Sigmoid colon (tissue), 7 donors: Measurements from ENCODE around the gene ASB5. TPM values are rescaled to one million over a fixed set of nuclear protein-coding genes. Genes with fewer than 3 reads are reported as not detected.
"Not testable (repeated sequence)": the region's sequence is repeated elsewhere in the genome, so short reads cannot be mapped to it uniquely, and the experiment has no call there.

ENCODE experiments used
- DNase-seq: peaks from one replicate; pipeline ENCODE4 v3.0.0-alpha.2; 2019
- H3K27ac ChIP-seq, 4 donors: fragments of 200-600 bp; sonication (generic); one replicate each; pipeline ENCODE4 v1.5.1; 2016 to 2019; ENCODE audit warnings: mild to moderate bottlenecking in 1 of 4
- H3K27me3 ChIP-seq, 3 donors: fragments of 200-600 bp; sonication (generic); one replicate each; pipeline ENCODE4 v1.5.1; 2019; ENCODE audit warnings: mild to moderate bottlenecking in 1 of 3
- H3K36me3 ChIP-seq, 4 donors: fragments of 200-600 bp; sonication (generic); one replicate each; pipeline ENCODE4 v1.5.1; 2016 to 2019
- H3K4me1 ChIP-seq, 4 donors: fragments of 200-600 bp; sonication (generic); one replicate each; pipeline ENCODE4 v1.5.1; 2017 to 2019
- H3K4me3 ChIP-seq, 4 donors: fragments of 200-600 bp; sonication (generic); one replicate each; pipeline ENCODE4 v1.5.1; 2017 to 2019; ENCODE audit warnings: mild to moderate bottlenecking in 2 of 4, moderate library complexity in 1 of 4
- H3K9me3 ChIP-seq, 4 donors: fragments of 200-600 bp in 3 of 4; sonication (generic) in 3 of 4; one replicate each; pipeline versions ENCODE4 v1.5.1 to v1.6.1; 2013 to 2019
- EP300 ChIP-seq, 4 donors: sonication (generic); formaldehyde crosslinking; IDR thresholded peaks; one replicate each; pipeline ENCODE4 v1.6.1; 2017; ENCODE audit warnings: antibody characterized with exemption in 4 of 4
- POLR2A ChIP-seq, 2 donors: fragments of 450-650 bp; IDR thresholded peaks; one replicate each; pipeline ENCODE4 v1.6.1; 2016; ENCODE audit warnings: antibody characterized with exemption in 2 of 2, mild to moderate bottlenecking in 2 of 2, moderate library complexity in 2 of 2
- POLR2AphosphoS5 ChIP-seq, 4 donors: sonication (generic); formaldehyde crosslinking; IDR thresholded peaks; one replicate each; pipeline ENCODE4 v1.6.1; 2017; ENCODE audit warnings: antibody characterized with exemption in 4 of 4
- WGBS, 2 donors: extraction: QIAGEN DNeasy Blood & Tissue Kit; methylation state at CpG; one replicate each; pipeline ENCODE4 v1.1.7; 2013; 5-methylcytosine and 5-hydroxymethylcytosine counted together
- intact Hi-C: fragments of 100-400 bp; cut with DNase I; formaldehyde crosslinking; loops from one replicate; pipeline ENCODE4 v1.15.1; 2023
- polyA plus RNA-seq, 3 donors: library from polyadenylated mRNA; stranded (reverse); fragments of 200-250 nt; gene quantifications; one replicate each; pipeline ENCODE4 v1.2.3, GENCODE V29; 2013
- total RNA-seq, 4 donors: library from RNA; depleted of rRNA; stranded (reverse); fragments of >200 nt; gene quantifications; one replicate each; pipeline ENCODE4 v1.1.0, GENCODE V29; 2016
- TF ChIP-seq, protein P1 (sequence below), 4 experiments: fragments of 450-650 bp in 3 of 4; fragments of 200-600 bp in 1 of 4; IDR thresholded peaks; one replicate each; pipeline ENCODE4 v1.5.1; 2016 to 2019; ENCODE audit warnings: antibody characterized with exemption in 4 of 4, mild to moderate bottlenecking in 3 of 4, moderate library complexity in 2 of 4
- donor health status: healthy with polysubstance abuse.
- donor health status: Bipolar disorder and iron deficiency.
- donor health status: healthy.

The ASB5 gene
- total and polyA plus RNA-seq, 7 donors = 0.29 to 69.2 (median 35.2) TPM; not detected in 1

DNA sequence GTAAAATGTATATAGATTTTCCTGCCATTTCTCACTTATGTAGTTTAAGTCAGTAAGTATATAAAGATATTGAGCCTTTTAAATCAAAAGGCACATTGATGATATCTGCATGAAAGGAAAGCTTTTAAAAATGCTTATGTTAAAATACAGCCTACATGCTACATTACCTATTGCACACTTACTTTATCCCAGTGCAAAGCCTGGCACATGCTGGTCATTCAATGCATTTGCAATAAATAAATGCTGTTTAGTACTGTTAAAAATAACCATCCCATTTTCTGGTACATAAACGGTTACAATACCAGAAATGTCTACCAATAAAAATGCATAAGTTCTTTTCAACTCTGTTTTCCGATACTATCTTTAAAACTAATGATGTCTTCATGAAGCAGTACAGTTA, 51.5 kb downstream of the ASB5 start:
- no peaks in the 10 kb centered on the region for H3K27me3 ChIP-seq
- 65 to 82% methylated on average over 2 of the region's 2 CpGs for WGBS, 2 donors
- no peak overlapping the region for H3K27ac ChIP-seq
- no peak for DNase-seq
- TF ChIP-seq EP300 (IDR thresholded peaks at IDR 0.05) (no peak), POLR2A (IDR thresholded peaks at IDR 0.05) (no peak), POLR2AphosphoS5 (IDR thresholded peaks at IDR 0.05) (no peak)
- TF ChIP-seq, protein P1, sequence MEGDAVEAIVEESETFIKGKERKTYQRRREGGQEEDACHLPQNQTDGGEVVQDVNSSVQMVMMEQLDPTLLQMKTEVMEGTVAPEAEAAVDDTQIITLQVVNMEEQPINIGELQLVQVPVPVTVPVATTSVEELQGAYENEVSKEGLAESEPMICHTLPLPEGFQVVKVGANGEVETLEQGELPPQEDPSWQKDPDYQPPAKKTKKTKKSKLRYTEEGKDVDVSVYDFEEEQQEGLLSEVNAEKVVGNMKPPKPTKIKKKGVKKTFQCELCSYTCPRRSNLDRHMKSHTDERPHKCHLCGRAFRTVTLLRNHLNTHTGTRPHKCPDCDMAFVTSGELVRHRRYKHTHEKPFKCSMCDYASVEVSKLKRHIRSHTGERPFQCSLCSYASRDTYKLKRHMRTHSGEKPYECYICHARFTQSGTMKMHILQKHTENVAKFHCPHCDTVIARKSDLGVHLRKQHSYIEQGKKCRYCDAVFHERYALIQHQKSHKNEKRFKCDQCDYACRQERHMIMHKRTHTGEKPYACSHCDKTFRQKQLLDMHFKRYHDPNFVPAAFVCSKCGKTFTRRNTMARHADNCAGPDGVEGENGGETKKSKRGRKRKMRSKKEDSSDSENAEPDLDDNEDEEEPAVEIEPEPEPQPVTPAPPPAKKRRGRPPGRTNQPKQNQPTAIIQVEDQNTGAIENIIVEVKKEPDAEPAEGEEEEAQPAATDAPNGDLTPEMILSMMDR (IDR thresholded peaks at IDR 0.05) = no peak
- H3K36me3 ChIP-seq = no peaks in the 10 kb centered on the region
- H3K4me3 ChIP-seq = no peak overlapping the region
- intact Hi-C loops = no loop called here
- peaks cover 0 to 9% (median 2%) of the 10 kb centered on the region in 4 donors for H3K4me1 ChIP-seq
- no peaks in the 10 kb centered on the region for H3K9me3 ChIP-seq

- H3K4me1 ChIP-seq = peaks cover 0 to 14% (median 2%) of the 10 kb centered on the region in 4 donors
- DNase-seq, H3K27me3 ChIP-seq, H3K36me3 ChIP-seq, H3K27ac ChIP-seq, intact Hi-C loops, H3K9me3 ChIP-seq, H3K4me3 ChIP-seq: not testable (repeated sequence)
- 78 to 89% methylated on average over 3 of the region's 3 CpGs for WGBS, 2 donors
These were observed 56.7 kb downstream of the ASB5 start for GRCh38 chr4:176212351-176212750.

DNA sequence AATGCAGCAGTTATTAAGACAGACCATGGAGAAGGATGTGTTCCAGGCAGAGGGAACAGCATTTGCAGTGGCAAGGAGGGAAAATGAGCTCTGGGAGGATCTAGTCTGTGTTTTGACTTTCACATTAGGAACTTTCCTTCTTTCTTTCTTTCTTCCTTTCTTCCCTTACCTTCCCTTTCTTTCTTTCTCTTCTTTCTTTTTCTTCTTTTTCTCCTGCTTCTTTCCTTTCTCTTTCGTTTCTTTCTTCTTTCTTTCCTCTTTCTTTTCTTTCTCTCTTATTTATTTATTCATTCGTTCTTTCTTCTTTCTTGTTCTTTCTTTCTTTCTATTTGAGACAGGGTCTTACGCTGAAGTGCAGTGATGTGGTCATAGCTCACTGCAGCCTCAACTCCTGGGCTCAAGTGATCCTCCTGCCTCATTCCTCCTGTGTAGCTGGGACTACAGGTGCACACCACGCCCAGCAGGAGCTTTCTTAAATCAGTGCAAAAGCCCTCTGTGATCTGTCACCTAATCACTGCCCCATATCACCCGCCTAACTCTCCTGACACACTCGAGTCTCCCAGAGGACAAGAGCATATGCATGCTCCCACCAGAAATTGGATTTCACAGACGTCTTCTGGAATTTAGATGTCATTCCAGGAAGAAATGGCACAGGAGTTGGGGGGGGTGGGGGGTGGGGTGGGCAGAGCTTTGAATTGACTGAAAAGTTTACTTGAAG, 58.3 kb downstream of the ASB5 start:
- intact Hi-C loops = no loop called here
- TF ChIP-seq POLR2A (IDR thresholded peaks at IDR 0.05) = no peak
- TF ChIP-seq, protein P1 (IDR thresholded peaks at IDR 0.05) = no peak
- no peak for TF ChIP-seq POLR2AphosphoS5 (IDR thresholded peaks at IDR 0.05)
- no peak for TF ChIP-seq EP300 (IDR thresholded peaks at IDR 0.05)
- Histone ChIP-seq H3K27me3 (no peaks in the 10 kb centered on the region), H3K4me1 (peaks cover 0 to 14% (median 2%) of the 10 kb centered on the region in 4 donors), H3K36me3 (no peaks in the 10 kb centered on the region), H3K4me3 (no peak overlapping the region), H3K9me3 (no peaks in the 10 kb centered on the region), H3K27ac (no peak overlapping the region)
- 77 to 84% methylated on average over 7 of the region's 7 CpGs for WGBS, 2 donors
- no peak for DNase-seq

- WGBS, 2 donors = 88 to 94% methylated on average over 3 of the region's 3 CpGs
- Histone ChIP-seq H3K9me3 (no peaks in the 10 kb centered on the region), H3K36me3 (no peaks in the 10 kb centered on the region), H3K27me3 (no peaks in the 10 kb centered on the region), H3K4me3 (no peak overlapping the region), H3K27ac (no peak overlapping the region), H3K4me1 (peaks cover 0 to 14% (median 2%) of the 10 kb centered on the region in 4 donors)
- no peak for TF ChIP-seq EP300 (IDR thresholded peaks at IDR 0.05)
- no peak for TF ChIP-seq POLR2AphosphoS5 (IDR thresholded peaks at IDR 0.05)
- TF ChIP-seq, protein P1 (IDR thresholded peaks at IDR 0.05) = no peak
- TF ChIP-seq POLR2A (IDR thresholded peaks at IDR 0.05) = no peak
- DNase-seq = no peak
- intact Hi-C loops = no loop called here
These were observed 58.9 kb downstream of the ASB5 start for GRCh38 chr4:176210101-176210500.

DNA sequence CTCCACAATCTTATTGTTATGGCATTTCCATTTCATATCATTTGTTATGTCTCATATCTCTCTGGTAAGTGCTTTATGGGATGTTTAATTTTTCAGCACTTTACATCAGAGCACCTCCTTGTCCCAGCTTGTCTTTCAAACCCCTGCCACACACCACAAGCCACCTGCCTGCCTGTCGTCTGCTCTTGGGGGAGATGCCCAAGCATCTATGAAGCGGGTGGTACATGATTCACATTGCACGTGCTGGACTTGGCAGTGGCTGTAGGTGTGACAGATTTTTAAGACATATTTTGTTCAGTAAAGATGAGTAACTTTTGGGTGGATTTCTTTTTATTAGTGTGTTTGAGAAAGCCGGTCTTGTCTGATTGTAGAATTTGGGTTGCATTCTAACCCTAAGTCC, 59.5 kb downstream of the ASB5 start:
- Histone ChIP-seq H3K9me3 (no peaks in the 10 kb centered on the region), H3K36me3 (no peaks in the 10 kb centered on the region), H3K4me1 (peaks cover 0 to 12% (median 2%) of the 10 kb centered on the region in 4 donors), H3K4me3 (no peak overlapping the region), H3K27ac (no peak overlapping the region), H3K27me3 (no peaks in the 10 kb centered on the region)
- TF ChIP-seq POLR2A (IDR thresholded peaks at IDR 0.05) = no peak
- no peak for TF ChIP-seq POLR2AphosphoS5 (IDR thresholded peaks at IDR 0.05)
- no peak for TF ChIP-seq EP300 (IDR thresholded peaks at IDR 0.05)
- TF ChIP-seq, protein P1 (IDR thresholded peaks at IDR 0.05) = no peak
- intact Hi-C loops = no loop called here
- DNase-seq = no peak
- WGBS, 2 donors = 93 to 94% methylated on average over 4 of the region's 4 CpGs
